Measurements from ENCODE around the gene KRTAP3-1. TPM values are rescaled to one million over a fixed set of nuclear protein-coding genes. Genes with fewer than 3 reads are reported as not detected.
A peak's percentile ranks its signal among the peaks of the same experiment; 100 is the strongest.
"Not testable (repeated sequence)": the region's sequence is repeated elsewhere in the genome, so short reads cannot be mapped to it uniquely, and the experiment has no call there.

Gene KRTAP3-1
- total RNA-seq, 1 donor = not detected

- no peak for TF ChIP-seq CTCF (IDR thresholded peaks at IDR 0.05; ENCODE audit: insufficient read depth, low read length)
- DNase-seq (ENCODE audit: low read depth) = no peak
- no peak overlapping the region for H3K4me3 ChIP-seq (ENCODE audit: low read depth, low read length)
These were observed 34.0 kb upstream of the KRTAP3-1 start for GRCh38 chr17:41042953-41043352.

GRCh38 chr17:41040783-41041571 lies 32.0 kb upstream of the KRTAP3-1 start, which contains the start of gene KRTAP1-1:
TSS of gene KRTAP1-1 (minus strand) at chr17:41041450. CDS start at chr17:41041397, 53 bp downstream.
- not testable (repeated sequence) for DNase-seq (ENCODE audit: low read depth); H3K4me3 ChIP-seq (ENCODE audit: low read depth, low read length)

GRCh38 chr17:41037853-41038350 lies 29.0 kb upstream of the KRTAP3-1 start:
- no peak overlapping the region for H3K4me3 ChIP-seq (ENCODE audit: low read depth, low read length)
- no peak for TF ChIP-seq CTCF (IDR thresholded peaks at IDR 0.05; ENCODE audit: insufficient read depth, low read length)
- no peak for DNase-seq (ENCODE audit: low read depth)

- DNase-seq (ENCODE audit: low read depth); H3K4me3 ChIP-seq (ENCODE audit: low read depth, low read length): not testable (repeated sequence)
These were observed 25.5 kb upstream of the KRTAP3-1 start, which contains the start of gene KRTAP1-3 for GRCh38 chr17:41034346-41034935. TSS of gene KRTAP1-3 (minus strand) at chr17:41034874. CDS start at chr17:41034821, 53 bp downstream.

GRCh38 chr17:41029633-41030245 lies 20.8 kb upstream of the KRTAP3-1 start, which contains the start of gene KRTAP1-4:
TSS of gene KRTAP1-4 (minus strand) at chr17:41030195. CDS start at chr17:41030078, 117 bp downstream.
- H3K4me3 ChIP-seq (ENCODE audit: low read depth, low read length) = no peak within 1 kb of the TSS
- DNase-seq (ENCODE audit: low read depth) = no peak
- no peak for TF ChIP-seq CTCF (IDR thresholded peaks at IDR 0.05; ENCODE audit: insufficient read depth, low read length)

- H3K4me3 ChIP-seq (ENCODE audit: low read depth, low read length) = no peak within 1 kb of the TSS
- no peak for TF ChIP-seq CTCF (IDR thresholded peaks at IDR 0.05; ENCODE audit: insufficient read depth, low read length)
- DNase-seq (ENCODE audit: low read depth) = peak; percentile 71
These were observed 18.0 kb upstream of the KRTAP3-1 start, which contains the start of gene KRTAP1-5 for GRCh38 chr17:41026715-41027471. TSS of gene KRTAP1-5 (minus strand) at chr17:41027208. CDS start at chr17:41027155, 53 bp downstream.

- no peak for TF ChIP-seq CTCF (IDR thresholded peaks at IDR 0.05; ENCODE audit: insufficient read depth, low read length)
- no peak for DNase-seq (ENCODE audit: low read depth)
- H3K4me3 ChIP-seq (ENCODE audit: low read depth, low read length) = no peak overlapping the region
These were observed 15.8 kb upstream of the KRTAP3-1 start for GRCh38 chr17:41024697-41025096.
